ENCODE measurements around the gene AGBL1. TPM values are rescaled to one million over a fixed set of nuclear protein-coding genes. Genes with fewer than 3 reads are reported as not detected.

Gene AGBL1
- total and polyA plus RNA-seq, 2 experiments from 2014 or later, result 0.03 TPM; not detected in 1

DNA sequence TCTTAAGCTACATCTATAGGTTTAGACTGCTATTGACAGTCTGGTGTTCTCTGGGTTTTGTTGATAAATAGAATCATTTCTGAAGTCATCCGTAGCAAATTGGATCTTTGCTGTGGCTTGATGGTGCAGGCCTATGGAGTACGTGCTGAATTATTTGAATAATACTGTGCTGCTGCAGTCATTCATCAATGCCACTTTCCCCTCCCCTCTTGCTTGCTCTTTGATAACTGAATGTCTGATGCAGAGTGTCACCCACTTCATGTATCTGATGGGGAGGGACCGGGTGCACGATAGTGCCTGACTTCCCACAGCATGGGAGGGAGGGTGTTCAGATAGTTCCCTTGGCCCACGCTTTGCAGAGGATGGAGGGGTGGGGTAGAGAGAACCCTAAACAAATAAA lies 179.9 kb downstream of the AGBL1 start:
- no peak overlapping the region for H3K27ac Mint-ChIP-seq
- no peak overlapping the region for H3K4me3 Mint-ChIP-seq
- no peak overlapping the region for H3K4me2 ChIP-seq
- H3K4me3 ChIP-seq, result no peak overlapping the region
- H3K36me3 Mint-ChIP-seq (ENCODE audit: low read depth), result no peaks in the 10 kb centered on the region
- H3K9me2 ChIP-seq (ENCODE audit: insufficient read depth), result peaks cover 14% of the 10 kb centered on the region; the same call in 1 of the 2 replicates
- H3K4me1 ChIP-seq (ENCODE audit: insufficient read depth), result no peaks in the 10 kb centered on the region
- no peak for TF ChIP-seq ZNF114 (CRISPR knock-in tag; IDR thresholded peaks at IDR 0.05)
- TF ChIP-seq, protein P1, sequence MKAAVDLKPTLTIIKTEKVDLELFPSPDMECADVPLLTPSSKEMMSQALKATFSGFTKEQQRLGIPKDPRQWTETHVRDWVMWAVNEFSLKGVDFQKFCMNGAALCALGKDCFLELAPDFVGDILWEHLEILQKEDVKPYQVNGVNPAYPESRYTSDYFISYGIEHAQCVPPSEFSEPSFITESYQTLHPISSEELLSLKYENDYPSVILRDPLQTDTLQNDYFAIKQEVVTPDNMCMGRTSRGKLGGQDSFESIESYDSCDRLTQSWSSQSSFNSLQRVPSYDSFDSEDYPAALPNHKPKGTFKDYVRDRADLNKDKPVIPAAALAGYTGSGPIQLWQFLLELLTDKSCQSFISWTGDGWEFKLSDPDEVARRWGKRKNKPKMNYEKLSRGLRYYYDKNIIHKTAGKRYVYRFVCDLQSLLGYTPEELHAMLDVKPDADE (IDR thresholded peaks at IDR 0.05), result no peak
- TF ChIP-seq, protein P2, sequence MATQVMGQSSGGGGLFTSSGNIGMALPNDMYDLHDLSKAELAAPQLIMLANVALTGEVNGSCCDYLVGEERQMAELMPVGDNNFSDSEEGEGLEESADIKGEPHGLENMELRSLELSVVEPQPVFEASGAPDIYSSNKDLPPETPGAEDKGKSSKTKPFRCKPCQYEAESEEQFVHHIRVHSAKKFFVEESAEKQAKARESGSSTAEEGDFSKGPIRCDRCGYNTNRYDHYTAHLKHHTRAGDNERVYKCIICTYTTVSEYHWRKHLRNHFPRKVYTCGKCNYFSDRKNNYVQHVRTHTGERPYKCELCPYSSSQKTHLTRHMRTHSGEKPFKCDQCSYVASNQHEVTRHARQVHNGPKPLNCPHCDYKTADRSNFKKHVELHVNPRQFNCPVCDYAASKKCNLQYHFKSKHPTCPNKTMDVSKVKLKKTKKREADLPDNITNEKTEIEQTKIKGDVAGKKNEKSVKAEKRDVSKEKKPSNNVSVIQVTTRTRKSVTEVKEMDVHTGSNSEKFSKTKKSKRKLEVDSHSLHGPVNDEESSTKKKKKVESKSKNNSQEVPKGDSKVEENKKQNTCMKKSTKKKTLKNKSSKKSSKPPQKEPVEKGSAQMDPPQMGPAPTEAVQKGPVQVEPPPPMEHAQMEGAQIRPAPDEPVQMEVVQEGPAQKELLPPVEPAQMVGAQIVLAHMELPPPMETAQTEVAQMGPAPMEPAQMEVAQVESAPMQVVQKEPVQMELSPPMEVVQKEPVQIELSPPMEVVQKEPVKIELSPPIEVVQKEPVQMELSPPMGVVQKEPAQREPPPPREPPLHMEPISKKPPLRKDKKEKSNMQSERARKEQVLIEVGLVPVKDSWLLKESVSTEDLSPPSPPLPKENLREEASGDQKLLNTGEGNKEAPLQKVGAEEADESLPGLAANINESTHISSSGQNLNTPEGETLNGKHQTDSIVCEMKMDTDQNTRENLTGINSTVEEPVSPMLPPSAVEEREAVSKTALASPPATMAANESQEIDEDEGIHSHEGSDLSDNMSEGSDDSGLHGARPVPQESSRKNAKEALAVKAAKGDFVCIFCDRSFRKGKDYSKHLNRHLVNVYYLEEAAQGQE (IDR thresholded peaks at IDR 0.05; ENCODE audit: unreplicated experiment), result no peak
- TF ChIP-seq EZH2 (IDR thresholded peaks at IDR 0.05; ENCODE audit: low read depth, unreplicated experiment), result no peak
- TF ChIP-seq NANOG (IDR thresholded peaks at IDR 0.05; ENCODE audit: borderline replicate concordance), result no peak
- no peak for TF ChIP-seq CTCF (conservative IDR thresholded peaks at IDR 0.05; ENCODE audit: low read depth in 2 of 2)
- TF ChIP-seq STAT1 (IDR thresholded peaks at IDR 0.05; ENCODE audit: unreplicated experiment), result no peak
- no peak for TF ChIP-seq ZNF331 (CRISPR knock-in tag; IDR thresholded peaks at IDR 0.05; ENCODE audit: low read depth)
- TF ChIP-seq POLR2AphosphoS5 (IDR thresholded peaks at IDR 0.05; ENCODE audit: low read depth), result no peak
- no peak for TF ChIP-seq EZH2phosphoT487 (IDR thresholded peaks at IDR 0.05; ENCODE audit: unreplicated experiment)
- no peak for TF ChIP-seq JUNB (IDR thresholded peaks at IDR 0.05; ENCODE audit: unreplicated experiment)
- no peak for TF ChIP-seq ZNF462 (CRISPR knock-in tag; IDR thresholded peaks at IDR 0.05)
- TF ChIP-seq CREB1 (CRISPR knock-in tag; IDR thresholded peaks at IDR 0.05; ENCODE audit: low read depth), result no peak
- no peaks in the 10 kb centered on the region for H3F3A ChIP-seq (replicated peaks; ENCODE audit: low read depth)
- H3K79me2 ChIP-seq (replicated peaks; ENCODE audit: insufficient read depth), result no peaks in the 10 kb centered on the region
- H3K27me3 ChIP-seq (ENCODE audit: insufficient read depth), result no peaks in the 10 kb centered on the region
- no peak overlapping the region for H2AFZ ChIP-seq
- H3K36me3 ChIP-seq (ENCODE audit: insufficient read depth), result no peaks in the 10 kb centered on the region
- H3K4me1 Mint-ChIP-seq, result no peaks in the 10 kb centered on the region
- H3K27me3 Mint-ChIP-seq (ENCODE audit: insufficient read depth, low read depth, poor library complexity), result no peaks in the 10 kb centered on the region
- no peaks in the 10 kb centered on the region for H3K9me3 Mint-ChIP-seq
- H3K27ac ChIP-seq (ENCODE audit: low read depth), result no peak overlapping the region
- DNase-seq (ENCODE audit: low spot score), result no peak
- no peaks in the 10 kb centered on the region for H4K20me1 ChIP-seq (replicated peaks; ENCODE audit: insufficient read depth)
- ATAC-seq, result no peak

All from GM23338 (cell line).